Activated CD8-positive, alpha-beta memory T cell treated with anti-CD3 and anti-CD28 coated beads, Interleukin-2, amount 10 ng/mL, durations not matched to agents 7 days and 5 days (primary cell): ENCODE measurements around the gene PLEKHG3. TPM values are rescaled to one million over a fixed set of nuclear protein-coding genes. Genes with fewer than 3 reads are reported as not detected.

Source experiments
- ATAC-seq: fragments of 150-1000 bp; cut with Tn5 transposase; one replicate; pipeline ENCODE4 v1.10.0; 2021; ENCODE audit warnings: moderate library complexity
- CTCF ChIA-PET: fragments of 350-600 bp; sonication (Branson Sonifier 250); formaldehyde crosslinking; loops from one replicate; lab custom pipeline; 2021; ENCODE audit warnings: antibody characterized with exemption; lab: Charles Lee
- DNase-seq: peaks from one replicate; pipeline ENCODE4 v3.0.0-alpha.2; 2020
- H3K27ac Mint-ChIP-seq: one replicate; pipeline ENCODE4 v1.8.0; 2021; ENCODE audit warnings: mild to moderate bottlenecking, mixed read lengths
- H3K27me3 Mint-ChIP-seq: one replicate; pipeline ENCODE4 v1.8.0; 2021; ENCODE audit warnings: mixed read lengths
- H3K36me3 Mint-ChIP-seq: one replicate; pipeline ENCODE4 v1.8.0; 2021; ENCODE audit warnings: mild to moderate bottlenecking, mixed read lengths
- H3K4me1 Mint-ChIP-seq: one replicate; pipeline ENCODE4 v1.8.0; 2021; ENCODE audit warnings: mixed read lengths
- H3K4me3 Mint-ChIP-seq: one replicate; pipeline ENCODE4 v1.8.0; 2021; ENCODE audit warnings: mild to moderate bottlenecking, moderate library complexity, mixed read lengths
- H3K9me3 Mint-ChIP-seq: one replicate; pipeline ENCODE4 v1.8.0; 2022; ENCODE audit warnings: low read depth, mixed read lengths
- total RNA-seq, 2 experiments: library from RNA; stranded (reverse); gene quantifications; one replicate each; pipeline ENCODE4 v1.2.3, GENCODE V29; 2021

The PLEKHG3 gene
- total RNA-seq, 2 experiments from 2014 or later, result 11.9 to 28.2 TPM

- no peak for ATAC-seq
- Mint-ChIP-seq H3K4me3 (no peak overlapping the region), H3K27me3 (peaks cover 31% of the 10 kb centered on the region), H3K27ac (no peak overlapping the region), H3K36me3 (no peaks in the 10 kb centered on the region), H3K9me3 (no peaks in the 10 kb centered on the region), H3K4me1 (peaks cover 18% of the 10 kb centered on the region)
- no peak for DNase-seq
- CTCF ChIA-PET, result interaction anchor here (1.0 to 1.4 kb wide), 2 partner anchors 8 to 73 kb away, joined by 3 to 4 read pairs; no protein-coding TSS in a partner anchor
Observed at GRCh38 chr14:64691376-64691775, 12.8 kb upstream of the PLEKHG3 start.

- no peak overlapping the region for H3K27ac Mint-ChIP-seq
- CTCF ChIA-PET, result interaction anchor here (0.6 to 1.4 kb wide), 2 partner anchors 28 to 72 kb away, joined by 3 to 4 read pairs; no protein-coding TSS in a partner anchor
Observed at GRCh38 chr14:64692189-64692985, 11.8 kb upstream of the PLEKHG3 start.

GRCh38 chr14:64692986-64693809 lies 11.0 kb upstream of the PLEKHG3 start:
- no peak overlapping the region for H3K27ac Mint-ChIP-seq
- DNase-seq (no peak), ATAC-seq (no peak)
- no peaks in the 10 kb centered on the region for H3K36me3 Mint-ChIP-seq
- H3K9me3 Mint-ChIP-seq, result no peaks in the 10 kb centered on the region
- H3K4me3 Mint-ChIP-seq, result no peak overlapping the region
- H3K4me1 Mint-ChIP-seq, result peaks cover 23% of the 10 kb centered on the region
- H3K27me3 Mint-ChIP-seq, result peaks cover 42% of the 10 kb centered on the region
- CTCF ChIA-PET, result interaction anchor here (1.4 kb wide), 1 partner anchor 72 kb away, joined by 4 read pairs; no protein-coding TSS in a partner anchor

More at GRCh38 chr14:64692189-64692985, 11.8 kb upstream of the PLEKHG3 start:
- DNase-seq (no peak), ATAC-seq (no peak)
- Mint-ChIP-seq H3K27me3 (peaks cover 36% of the 10 kb centered on the region), H3K36me3 (no peaks in the 10 kb centered on the region), H3K4me3 (no peak overlapping the region), H3K9me3 (no peaks in the 10 kb centered on the region), H3K4me1 (peaks cover 20% of the 10 kb centered on the region)

GRCh38 chr14:64693810-64694165 lies 10.4 kb upstream of the PLEKHG3 start:
- no peak overlapping the region for H3K4me3 Mint-ChIP-seq
- H3K27me3 Mint-ChIP-seq, result peaks cover 40% of the 10 kb centered on the region
- no peak for ATAC-seq
- H3K27ac Mint-ChIP-seq, result no peak overlapping the region
- no peak for DNase-seq
- peaks cover 23% of the 10 kb centered on the region for H3K4me1 Mint-ChIP-seq
- H3K9me3 Mint-ChIP-seq, result no peaks in the 10 kb centered on the region
- CTCF ChIA-PET, result interaction anchor here (0.8 kb wide), 1 partner anchor 9 kb away, joined by 3 read pairs; no protein-coding TSS in a partner anchor
- H3K36me3 Mint-ChIP-seq, result no peaks in the 10 kb centered on the region

GRCh38 chr14:64695071-64695470 lies 9.2 kb upstream of the PLEKHG3 start:
- Mint-ChIP-seq H3K27ac (no peak overlapping the region), H3K4me1 (peaks cover 22% of the 10 kb centered on the region), H3K36me3 (no peaks in the 10 kb centered on the region), H3K27me3 (peaks cover 40% of the 10 kb centered on the region), H3K4me3 (no peak overlapping the region), H3K9me3 (no peaks in the 10 kb centered on the region)
- no peak for ATAC-seq
- no peak for DNase-seq
- CTCF ChIA-PET, result interaction anchor here (1.0 to 1.5 kb wide), 2 partner anchors 55 to 66 kb away, joined by 3 to 4 read pairs; no protein-coding TSS in a partner anchor

GRCh38 chr14:64696355-64696857 lies 7.8 kb upstream of the PLEKHG3 start:
- DNase-seq (no peak), ATAC-seq (peak; percentile 39)
- CTCF ChIA-PET, result interaction anchor here (0.6 to 1.8 kb wide), 2 partner anchors 13 to 461 kb away, joined by 3 to 7 read pairs; no protein-coding TSS in a partner anchor
- Mint-ChIP-seq H3K27me3 (peaks cover 53% of the 10 kb centered on the region), H3K4me3 (no peak overlapping the region), H3K36me3 (no peaks in the 10 kb centered on the region), H3K4me1 (peaks cover 28% of the 10 kb centered on the region), H3K9me3 (no peaks in the 10 kb centered on the region), H3K27ac (no peak overlapping the region)

- Mint-ChIP-seq H3K9me3 (no peaks in the 10 kb centered on the region), H3K4me3 (no peak overlapping the region), H3K27ac (peak overlapping the region; percentile 35), H3K4me1 (peaks cover 40% of the 10 kb centered on the region), H3K36me3 (no peaks in the 10 kb centered on the region), H3K27me3 (peaks cover 69% of the 10 kb centered on the region)
- ATAC-seq (peak; percentile 40), DNase-seq (no peak)
- CTCF ChIA-PET, result interaction anchor here (0.7 to 2.0 kb wide), 7 partner anchors 8 to 63 kb away, joined by 3 to 5 read pairs (median 3); no protein-coding TSS in a partner anchor
Observed at GRCh38 chr14:64698903-64699302, 5.3 kb upstream of the PLEKHG3 start.

GRCh38 chr14:64700290-64700689 lies 3.9 kb upstream of the PLEKHG3 start:
- ATAC-seq, result no peak

GRCh38 chr14:64700894-64701293 lies 3.3 kb upstream of the PLEKHG3 start:
- Mint-ChIP-seq H3K27me3 (peaks cover 69% of the 10 kb centered on the region), H3K36me3 (peaks cover 2% of the 10 kb centered on the region), H3K9me3 (no peaks in the 10 kb centered on the region), H3K4me1 (peaks cover 50% of the 10 kb centered on the region), H3K27ac (no peak overlapping the region), H3K4me3 (no peak overlapping the region)
- ATAC-seq (no peak), DNase-seq (no peak)
- CTCF ChIA-PET, result interaction anchor here (0.8 to 2.0 kb wide), 4 partner anchors 11 to 73 kb away, joined by 3 to 7 read pairs (median 3); no protein-coding TSS in a partner anchor

More at GRCh38 chr14:64700290-64700689, 3.9 kb upstream of the PLEKHG3 start:
- Mint-ChIP-seq H3K4me3 (no peak overlapping the region), H3K4me1 (peaks cover 44% of the 10 kb centered on the region), H3K27ac (no peak overlapping the region), H3K36me3 (no peaks in the 10 kb centered on the region), H3K9me3 (no peaks in the 10 kb centered on the region), H3K27me3 (peaks cover 63% of the 10 kb centered on the region)
- CTCF ChIA-PET, result interaction anchor here (0.8 to 2.0 kb wide), 4 partner anchors 11 to 74 kb away, joined by 3 to 7 read pairs (median 3); no protein-coding TSS in a partner anchor
- no peak for DNase-seq

GRCh38 chr14:64701660-64702059 lies 2.6 kb upstream of the PLEKHG3 start:
- Mint-ChIP-seq H3K27me3 (peaks cover 68% of the 10 kb centered on the region), H3K36me3 (peaks cover 4% of the 10 kb centered on the region), H3K4me1 (peaks cover 51% of the 10 kb centered on the region), H3K4me3 (no peak overlapping the region), H3K27ac (no peak overlapping the region), H3K9me3 (no peaks in the 10 kb centered on the region)
- ATAC-seq (no peak), DNase-seq (no peak)
- CTCF ChIA-PET, result interaction anchor here (1.6 to 2.0 kb wide), 2 partner anchors 12 to 63 kb away, joined by 3 to 7 read pairs; no protein-coding TSS in a partner anchor

GRCh38 chr14:64702493-64703394 lies 1.5 kb upstream of the PLEKHG3 start:
- no peak overlapping the region for H3K27ac Mint-ChIP-seq
- H3K9me3 Mint-ChIP-seq, result no peaks in the 10 kb centered on the region
- ATAC-seq, result no peak
- CTCF ChIA-PET, result interaction anchor here (1.0 kb wide), 1 partner anchor 9 kb away, joined by 3 read pairs; no protein-coding TSS in a partner anchor
- no peak for DNase-seq
- H3K36me3 Mint-ChIP-seq, result peaks cover 4% of the 10 kb centered on the region
- H3K4me1 Mint-ChIP-seq, result peaks cover 56% of the 10 kb centered on the region
- H3K27me3 Mint-ChIP-seq, result peaks cover 70% of the 10 kb centered on the region
- no peak overlapping the region for H3K4me3 Mint-ChIP-seq
